HG03571 (cell line): Measurements from ENCODE around the gene MRPS24.

Source experiments
- ATAC-seq: cut with Tn5 transposase; IDR thresholded peaks from one replicate; pipeline ENCODE4 v1.9.1; 2021; ENCODE audit not compliant: unreplicated experiment

The MRPS24 gene

GRCh38 chr7:43877968-43878864 is 8.9 kb upstream of the MRPS24 start:
- ATAC-seq: no peak

GRCh38 chr7:43876976-43877745 is 7.8 kb upstream of the MRPS24 start:
- no peak for ATAC-seq

GRCh38 chr7:43876241-43876640 is 6.9 kb upstream of the MRPS24 start:
- no peak for ATAC-seq

GRCh38 chr7:43873300-43873699 is 4.0 kb upstream of the MRPS24 start:
- ATAC-seq: no peak

GRCh38 chr7:43872406-43873110 is 3.2 kb upstream of the MRPS24 start:
- no peak for ATAC-seq

GRCh38 chr7:43871064-43871463 is 1.7 kb upstream of the MRPS24 start:
- ATAC-seq: no peak

- ATAC-seq: no peak
Measured at GRCh38 chr7:43870316-43870715, 999 bp upstream of the MRPS24 start.

GRCh38 chr7:43869867-43870240 is 537 bp upstream of the MRPS24 start:
- no peak for ATAC-seq

GRCh38 chr7:43868681-43869005 is 674 bp downstream of the MRPS24 start:
- ATAC-seq: no peak

GRCh38 chr7:43868181-43868580 is 1.1 kb downstream of the MRPS24 start:
- ATAC-seq: no peak

- ATAC-seq: no peak
Measured at GRCh38 chr7:43865277-43865676, 4.0 kb downstream of the MRPS24 start.

- no peak for ATAC-seq
Measured at GRCh38 chr7:43864126-43864525, 5.2 kb downstream of the MRPS24 start.

- ATAC-seq: no peak
Measured at GRCh38 chr7:43856996-43857395, 12.3 kb downstream of the MRPS24 start.

GRCh38 chr7:43856316-43856715 is 13.0 kb downstream of the MRPS24 start:
- no peak for ATAC-seq

- ATAC-seq: no peak
Measured at GRCh38 chr7:43855176-43855575, 14.1 kb downstream of the MRPS24 start.

GRCh38 chr7:43851805-43852204 is 17.5 kb downstream of the MRPS24 start:
- ATAC-seq: no peak

- ATAC-seq: no peak
Measured at GRCh38 chr7:43850348-43851116, 18.8 kb downstream of the MRPS24 start.

GRCh38 chr7:43849047-43849446 is 20.3 kb downstream of the MRPS24 start:
- no peak for ATAC-seq

- no peak for ATAC-seq
Measured at GRCh38 chr7:43847496-43847895, 21.8 kb downstream of the MRPS24 start.

- ATAC-seq: no peak
Measured at GRCh38 chr7:43844662-43845061, 24.7 kb downstream of the MRPS24 start.

- no peak for ATAC-seq
Measured at GRCh38 chr7:43844257-43844656, 25.1 kb downstream of the MRPS24 start.
